HepG2 (cell line): ENCODE results near the gene VAMP2. TPM values are rescaled to one million over a fixed set of nuclear protein-coding genes. Genes with fewer than 3 reads are reported as not detected.

Experiments used
- FOXM1 ChIP-seq: sonication (generic); formaldehyde crosslinking; IDR thresholded peaks from 2 replicates; pipeline ENCODE4 v1.5.0; 2020; ENCODE audit warnings: missing genetic modification reagents
- IRF2 ChIP-seq: IDR thresholded peaks from 2 replicates; pipeline ENCODE4 v1.6.1; 2018; ENCODE audit warnings: missing genetic modification reagents, missing compliant biosample characterization
- MEF2D ChIP-seq: sonication (generic); formaldehyde crosslinking; IDR thresholded peaks from 2 replicates; pipeline ENCODE4 v1.5.1; 2020; ENCODE audit warnings: mild to moderate bottlenecking, missing genetic modification reagents
- MTF1 ChIP-seq: sonication (generic); formaldehyde crosslinking; IDR thresholded peaks from 2 replicates; pipeline ENCODE4 v1.5.0; 2020; ENCODE audit warnings: missing genetic modification reagents
- ZBTB8A ChIP-seq: sonication (generic); formaldehyde crosslinking; IDR thresholded peaks from 2 replicates; pipeline ENCODE4 v1.4.0; 2020; ENCODE audit warnings: mild to moderate bottlenecking, low read depth, missing genetic modification reagents, borderline replicate concordance
- ZNF720 ChIP-seq: sonication (generic); formaldehyde crosslinking; IDR thresholded peaks from 2 replicates; pipeline ENCODE4 v1.4.0; 2020; ENCODE audit warnings: missing genetic modification reagents
- ZNF780A ChIP-seq: sonication (generic); formaldehyde crosslinking; IDR thresholded peaks from 2 replicates; pipeline ENCODE4 v1.8.0; 2022; ENCODE audit warnings: mild to moderate bottlenecking, missing genetic modification reagents, moderate library complexity
- polyA plus RNA-seq, 8 experiments: library from polyadenylated mRNA; depleted of rRNA in 3 of 8; stranded (reverse) in 7 of 8; unstranded in 1 of 8; fragments of >200 nt; fragmentation: Illumina TruSeq in 4 of 8; extraction: Trizol in 4 of 8; gene quantifications; 2 replicates each; pipeline versions ENCODE4 v1.2.1 to v1.2.3, GENCODE V29; 2011 to 2016; ENCODE audit warnings: low read depth in 4 of 8, missing spikeins in 1 of 8, mixed read lengths in 1 of 8; ENCODE audit not compliant: insufficient read depth in 1 of 8
- total RNA-seq, 5 experiments: library from RNA; depleted of rRNA; stranded (reverse); fragments of >200 nt; fragmentation: Illumina TruSeq; extraction: Trizol; gene quantifications; 2 replicates each; pipeline ENCODE4 v1.2.3, GENCODE V29; 2016; ENCODE audit warnings: low read depth in 1 of 5
- TF ChIP-seq, protein P1 (sequence below): sonication (generic); formaldehyde crosslinking; IDR thresholded peaks from 2 replicates; pipeline ENCODE4 v1.4.0; 2020; ENCODE audit warnings: mild to moderate bottlenecking, missing genetic modification reagents, borderline replicate concordance
- TF ChIP-seq, protein P2 (sequence below): sonication (generic); formaldehyde crosslinking; IDR thresholded peaks from 2 replicates; pipeline ENCODE4 v1.5.0; 2020; ENCODE audit warnings: missing genetic modification reagents
- TF ChIP-seq, protein P3 (sequence below): sonication (generic); formaldehyde crosslinking; IDR thresholded peaks from 2 replicates; pipeline ENCODE4 v1.5.0; 2020; ENCODE audit warnings: mild to moderate bottlenecking, missing genetic modification reagents, borderline replicate concordance
- TF ChIP-seq, protein P4 (sequence below): sonication (generic); formaldehyde crosslinking; IDR thresholded peaks from 2 replicates; pipeline ENCODE4 v1.4.0; 2020; ENCODE audit warnings: missing genetic modification reagents, borderline replicate concordance

Gene VAMP2
- total and polyA plus RNA-seq, 2 of the 13 experiments (the other 11 are each of a cell fraction or from before 2014, with no cell fraction given): 3.9 to 17.2 TPM

DNA sequence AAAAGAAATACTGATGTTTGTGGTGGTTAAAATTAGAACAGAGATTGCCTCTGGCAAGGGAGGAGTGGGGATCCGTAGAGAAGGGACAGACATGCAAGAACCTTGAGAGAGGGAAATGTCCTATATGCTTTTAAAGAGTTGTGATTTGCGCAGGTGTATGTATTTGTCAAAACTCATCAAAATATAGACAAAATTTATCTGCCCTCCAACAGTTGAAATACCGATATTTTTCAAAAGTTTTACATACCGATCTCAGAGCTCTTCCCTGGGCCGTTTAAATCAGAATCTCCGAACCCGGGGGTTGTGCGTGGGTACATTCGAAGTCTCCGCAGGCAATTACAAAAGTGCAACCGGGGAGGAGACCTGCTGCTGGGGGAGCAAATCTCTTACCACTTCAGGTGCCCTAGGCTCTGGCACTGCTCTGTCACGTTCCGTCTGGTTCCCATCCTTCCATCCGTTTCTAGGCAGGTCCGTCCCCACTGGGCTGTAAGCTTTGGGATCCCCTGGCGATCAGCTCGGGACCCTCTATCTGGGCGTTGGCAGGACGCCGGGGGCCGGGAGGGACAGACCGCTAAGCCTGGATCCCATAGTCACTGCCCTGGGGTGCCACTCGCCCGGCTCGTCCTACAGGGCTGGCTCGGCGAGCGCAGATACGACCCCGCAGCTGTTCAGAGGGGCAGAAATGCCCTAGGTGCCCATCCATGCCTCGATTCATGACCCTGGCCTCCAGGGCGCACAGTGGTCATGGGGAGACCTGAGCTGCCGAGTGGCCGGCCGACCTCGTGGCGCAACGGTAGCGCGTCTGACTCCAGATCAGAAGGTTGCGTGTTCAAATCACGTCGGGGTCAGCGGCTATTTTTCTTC, 23.1 kb upstream of the VAMP2 start (continued):
- TF ChIP-seq IRF2 (CRISPR knock-in tag) (peak; percentile 70), MTF1 (CRISPR knock-in tag) (no peak), MEF2D (CRISPR knock-in tag) (peak; percentile 15; the same call in 1 of the 2 replicates), FOXM1 (CRISPR knock-in tag) (no peak), ZNF720 (CRISPR knock-in tag) (no peak), ZBTB8A (CRISPR knock-in tag) (no peak), ZNF780A (CRISPR knock-in tag) (no peak)
- TF ChIP-seq, protein P1, sequence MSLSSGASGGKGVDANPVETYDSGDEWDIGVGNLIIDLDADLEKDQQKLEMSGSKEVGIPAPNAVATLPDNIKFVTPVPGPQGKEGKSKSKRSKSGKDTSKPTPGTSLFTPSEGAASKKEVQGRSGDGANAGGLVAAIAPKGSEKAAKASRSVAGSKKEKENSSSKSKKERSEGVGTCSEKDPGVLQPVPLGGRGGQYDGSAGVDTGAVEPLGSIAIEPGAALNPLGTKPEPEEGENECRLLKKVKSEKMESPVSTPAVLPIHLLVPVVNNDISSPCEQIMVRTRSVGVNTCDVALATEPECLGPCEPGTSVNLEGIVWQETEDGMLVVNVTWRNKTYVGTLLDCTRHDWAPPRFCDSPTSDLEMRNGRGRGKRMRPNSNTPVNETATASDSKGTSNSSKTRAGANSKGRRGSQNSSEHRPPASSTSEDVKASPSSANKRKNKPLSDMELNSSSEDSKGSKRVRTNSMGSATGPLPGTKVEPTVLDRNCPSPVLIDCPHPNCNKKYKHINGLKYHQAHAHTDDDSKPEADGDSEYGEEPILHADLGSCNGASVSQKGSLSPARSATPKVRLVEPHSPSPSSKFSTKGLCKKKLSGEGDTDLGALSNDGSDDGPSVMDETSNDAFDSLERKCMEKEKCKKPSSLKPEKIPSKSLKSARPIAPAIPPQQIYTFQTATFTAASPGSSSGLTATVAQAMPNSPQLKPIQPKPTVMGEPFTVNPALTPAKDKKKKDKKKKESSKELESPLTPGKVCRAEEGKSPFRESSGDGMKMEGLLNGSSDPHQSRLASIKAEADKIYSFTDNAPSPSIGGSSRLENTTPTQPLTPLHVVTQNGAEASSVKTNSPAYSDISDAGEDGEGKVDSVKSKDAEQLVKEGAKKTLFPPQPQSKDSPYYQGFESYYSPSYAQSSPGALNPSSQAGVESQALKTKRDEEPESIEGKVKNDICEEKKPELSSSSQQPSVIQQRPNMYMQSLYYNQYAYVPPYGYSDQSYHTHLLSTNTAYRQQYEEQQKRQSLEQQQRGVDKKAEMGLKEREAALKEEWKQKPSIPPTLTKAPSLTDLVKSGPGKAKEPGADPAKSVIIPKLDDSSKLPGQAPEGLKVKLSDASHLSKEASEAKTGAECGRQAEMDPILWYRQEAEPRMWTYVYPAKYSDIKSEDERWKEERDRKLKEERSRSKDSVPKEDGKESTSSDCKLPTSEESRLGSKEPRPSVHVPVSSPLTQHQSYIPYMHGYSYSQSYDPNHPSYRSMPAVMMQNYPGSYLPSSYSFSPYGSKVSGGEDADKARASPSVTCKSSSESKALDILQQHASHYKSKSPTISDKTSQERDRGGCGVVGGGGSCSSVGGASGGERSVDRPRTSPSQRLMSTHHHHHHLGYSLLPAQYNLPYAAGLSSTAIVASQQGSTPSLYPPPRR: no peak
- TF ChIP-seq, protein P2, sequence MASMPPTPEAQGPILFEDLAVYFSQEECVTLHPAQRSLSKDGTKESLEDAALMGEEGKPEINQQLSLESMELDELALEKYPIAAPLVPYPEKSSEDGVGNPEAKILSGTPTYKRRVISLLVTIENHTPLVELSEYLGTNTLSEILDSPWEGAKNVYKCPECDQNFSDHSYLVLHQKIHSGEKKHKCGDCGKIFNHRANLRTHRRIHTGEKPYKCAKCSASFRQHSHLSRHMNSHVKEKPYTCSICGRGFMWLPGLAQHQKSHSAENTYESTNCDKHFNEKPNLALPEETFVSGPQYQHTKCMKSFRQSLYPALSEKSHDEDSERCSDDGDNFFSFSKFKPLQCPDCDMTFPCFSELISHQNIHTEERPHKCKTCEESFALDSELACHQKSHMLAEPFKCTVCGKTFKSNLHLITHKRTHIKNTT: no peak
- TF ChIP-seq, protein P3, sequence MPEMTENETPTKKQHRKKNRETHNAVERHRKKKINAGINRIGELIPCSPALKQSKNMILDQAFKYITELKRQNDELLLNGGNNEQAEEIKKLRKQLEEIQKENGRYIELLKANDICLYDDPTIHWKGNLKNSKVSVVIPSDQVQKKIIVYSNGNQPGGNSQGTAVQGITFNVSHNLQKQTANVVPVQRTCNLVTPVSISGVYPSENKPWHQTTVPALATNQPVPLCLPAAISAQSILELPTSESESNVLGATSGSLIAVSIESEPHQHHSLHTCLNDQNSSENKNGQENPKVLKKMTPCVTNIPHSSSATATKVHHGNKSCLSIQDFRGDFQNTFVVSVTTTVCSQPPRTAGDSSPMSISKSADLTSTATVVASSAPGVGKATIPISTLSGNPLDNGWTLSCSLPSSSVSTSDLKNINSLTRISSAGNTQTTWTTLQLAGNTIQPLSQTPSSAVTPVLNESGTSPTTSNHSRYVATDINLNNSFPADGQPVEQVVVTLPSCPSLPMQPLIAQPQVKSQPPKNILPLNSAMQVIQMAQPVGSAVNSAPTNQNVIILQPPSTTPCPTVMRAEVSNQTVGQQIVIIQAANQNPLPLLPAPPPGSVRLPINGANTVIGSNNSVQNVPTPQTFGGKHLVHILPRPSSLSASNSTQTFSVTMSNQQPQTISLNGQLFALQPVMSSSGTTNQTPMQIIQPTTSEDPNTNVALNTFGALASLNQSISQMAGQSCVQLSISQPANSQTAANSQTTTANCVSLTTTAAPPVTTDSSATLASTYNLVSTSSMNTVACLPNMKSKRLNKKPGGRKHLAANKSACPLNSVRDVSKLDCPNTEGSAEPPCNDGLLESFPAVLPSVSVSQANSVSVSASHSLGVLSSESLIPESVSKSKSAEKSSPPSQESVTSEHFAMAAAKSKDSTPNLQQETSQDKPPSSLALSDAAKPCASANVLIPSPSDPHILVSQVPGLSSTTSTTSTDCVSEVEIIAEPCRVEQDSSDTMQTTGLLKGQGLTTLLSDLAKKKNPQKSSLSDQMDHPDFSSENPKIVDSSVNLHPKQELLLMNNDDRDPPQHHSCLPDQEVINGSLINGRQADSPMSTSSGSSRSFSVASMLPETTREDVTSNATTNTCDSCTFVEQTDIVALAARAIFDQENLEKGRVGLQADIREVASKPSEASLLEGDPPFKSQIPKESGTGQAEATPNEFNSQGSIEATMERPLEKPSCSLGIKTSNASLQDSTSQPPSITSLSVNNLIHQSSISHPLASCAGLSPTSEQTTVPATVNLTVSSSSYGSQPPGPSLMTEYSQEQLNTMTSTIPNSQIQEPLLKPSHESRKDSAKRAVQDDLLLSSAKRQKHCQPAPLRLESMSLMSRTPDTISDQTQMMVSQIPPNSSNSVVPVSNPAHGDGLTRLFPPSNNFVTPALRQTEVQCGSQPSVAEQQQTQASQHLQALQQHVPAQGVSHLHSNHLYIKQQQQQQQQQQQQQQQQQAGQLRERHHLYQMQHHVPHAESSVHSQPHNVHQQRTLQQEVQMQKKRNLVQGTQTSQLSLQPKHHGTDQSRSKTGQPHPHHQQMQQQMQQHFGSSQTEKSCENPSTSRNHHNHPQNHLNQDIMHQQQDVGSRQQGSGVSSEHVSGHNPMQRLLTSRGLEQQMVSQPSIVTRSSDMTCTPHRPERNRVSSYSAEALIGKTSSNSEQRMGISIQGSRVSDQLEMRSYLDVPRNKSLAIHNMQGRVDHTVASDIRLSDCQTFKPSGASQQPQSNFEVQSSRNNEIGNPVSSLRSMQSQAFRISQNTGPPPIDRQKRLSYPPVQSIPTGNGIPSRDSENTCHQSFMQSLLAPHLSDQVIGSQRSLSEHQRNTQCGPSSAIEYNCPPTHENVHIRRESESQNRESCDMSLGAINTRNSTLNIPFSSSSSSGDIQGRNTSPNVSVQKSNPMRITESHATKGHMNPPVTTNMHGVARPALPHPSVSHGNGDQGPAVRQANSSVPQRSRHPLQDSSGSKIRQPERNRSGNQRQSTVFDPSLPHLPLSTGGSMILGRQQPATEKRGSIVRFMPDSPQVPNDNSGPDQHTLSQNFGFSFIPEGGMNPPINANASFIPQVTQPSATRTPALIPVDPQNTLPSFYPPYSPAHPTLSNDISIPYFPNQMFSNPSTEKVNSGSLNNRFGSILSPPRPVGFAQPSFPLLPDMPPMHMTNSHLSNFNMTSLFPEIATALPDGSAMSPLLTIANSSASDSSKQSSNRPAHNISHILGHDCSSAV (CRISPR knock-in tag): no peak; the same call in 1 of the 2 replicates
- TF ChIP-seq, protein P4, sequence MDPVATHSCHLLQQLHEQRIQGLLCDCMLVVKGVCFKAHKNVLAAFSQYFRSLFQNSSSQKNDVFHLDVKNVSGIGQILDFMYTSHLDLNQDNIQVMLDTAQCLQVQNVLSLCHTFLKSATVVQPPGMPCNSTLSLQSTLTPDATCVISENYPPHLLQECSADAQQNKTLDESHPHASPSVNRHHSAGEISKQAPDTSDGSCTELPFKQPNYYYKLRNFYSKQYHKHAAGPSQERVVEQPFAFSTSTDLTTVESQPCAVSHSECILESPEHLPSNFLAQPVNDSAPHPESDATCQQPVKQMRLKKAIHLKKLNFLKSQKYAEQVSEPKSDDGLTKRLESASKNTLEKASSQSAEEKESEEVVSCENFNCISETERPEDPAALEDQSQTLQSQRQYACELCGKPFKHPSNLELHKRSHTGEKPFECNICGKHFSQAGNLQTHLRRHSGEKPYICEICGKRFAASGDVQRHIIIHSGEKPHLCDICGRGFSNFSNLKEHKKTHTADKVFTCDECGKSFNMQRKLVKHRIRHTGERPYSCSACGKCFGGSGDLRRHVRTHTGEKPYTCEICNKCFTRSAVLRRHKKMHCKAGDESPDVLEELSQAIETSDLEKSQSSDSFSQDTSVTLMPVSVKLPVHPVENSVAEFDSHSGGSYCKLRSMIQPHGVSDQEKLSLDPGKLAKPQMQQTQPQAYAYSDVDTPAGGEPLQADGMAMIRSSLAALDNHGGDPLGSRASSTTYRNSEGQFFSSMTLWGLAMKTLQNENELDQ: no peak
